ENCODE measurements around the gene SHROOM1. TPM values are rescaled to one million over a fixed set of nuclear protein-coding genes. Genes with fewer than 3 reads are reported as not detected.

Gene SHROOM1
- total RNA-seq, 1 experiment from 2014 or later, result 22.7 TPM

DNA sequence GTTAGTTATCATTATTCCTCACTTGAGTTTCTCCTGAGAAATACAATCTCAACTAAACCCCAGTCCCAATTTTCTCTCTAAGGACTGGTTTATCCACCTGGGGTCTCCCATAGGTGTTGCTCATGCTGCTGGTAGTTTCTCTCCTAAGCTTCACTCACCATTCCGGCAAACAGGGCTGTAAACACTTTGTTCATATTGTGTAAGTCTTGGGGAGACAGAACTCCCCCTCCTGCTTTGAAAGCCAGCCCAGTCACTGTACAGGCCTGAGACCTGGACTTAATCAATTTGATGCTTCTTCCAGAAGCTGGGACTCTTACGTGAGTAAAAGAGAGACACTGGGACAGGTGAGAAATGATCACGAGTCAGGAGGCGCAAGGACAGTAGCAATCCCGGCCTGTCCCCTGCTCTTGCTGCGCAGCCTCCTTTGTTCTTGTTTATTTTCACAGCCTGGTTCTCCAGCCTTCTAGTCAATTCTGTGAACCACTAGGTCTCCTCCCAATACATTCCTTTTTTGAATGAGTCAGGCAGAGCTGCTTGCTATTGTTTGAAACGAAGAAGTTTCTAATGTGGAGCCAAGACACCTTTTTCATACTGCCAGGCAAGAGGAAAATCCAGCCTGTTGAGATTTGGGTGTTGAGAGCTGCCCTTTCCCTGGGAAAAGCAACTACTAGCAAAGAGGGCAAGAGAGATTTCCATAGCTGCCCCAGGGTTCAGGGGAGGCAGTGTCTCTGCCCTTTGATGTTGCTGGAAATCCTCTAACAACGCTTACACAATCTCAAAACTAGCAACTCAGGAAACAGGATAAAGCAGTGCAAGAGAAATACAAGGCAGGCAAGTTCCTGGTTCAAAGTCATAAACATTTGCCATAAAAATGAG is 9.2 kb upstream of the SHROOM1 start:
- Mint-ChIP-seq H3K9me3 (ENCODE audit: unreplicated experiment) (no peaks in the 10 kb centered on the region), H3K4me3 (ENCODE audit: unreplicated experiment) (peak overlapping the region; percentile 19), H3K27ac (ENCODE audit: low read depth, unreplicated experiment) (peak overlapping the region; percentile 99), H3K4me1 (ENCODE audit: insufficient read depth, unreplicated experiment) (peaks cover 30% of the 10 kb centered on the region), H3K27me3 (ENCODE audit: insufficient read depth, unreplicated experiment) (no peaks in the 10 kb centered on the region), H3K36me3 (ENCODE audit: insufficient read depth, unreplicated experiment) (no peaks in the 10 kb centered on the region)
- peak; percentile 89 for DNase-seq (ENCODE audit: unreplicated experiment)
- intact Hi-C loops (cut with micrococcal nuclease), result no loop called here
- ChIA-PET CTCF (interaction anchor here (0.5 to 4.5 kb wide), 12 partner anchors 10 to 1582 kb away, joined by 3 to 29 read pairs (median 4); partner anchors contain the start of genes GDF9, SHROOM1 and UQCRQ), POLR2A (interaction anchor here (0.7 to 5.3 kb wide), 14 partner anchors 10 to 1336 kb away, joined by 3 to 63 read pairs (median 3); partner anchors contain the start of genes GDF9, IRF1, KIF3A and SHROOM1)
- no TSS peak for BruUV-seq (replicated peaks)
- TF ChIP-seq, protein P1, sequence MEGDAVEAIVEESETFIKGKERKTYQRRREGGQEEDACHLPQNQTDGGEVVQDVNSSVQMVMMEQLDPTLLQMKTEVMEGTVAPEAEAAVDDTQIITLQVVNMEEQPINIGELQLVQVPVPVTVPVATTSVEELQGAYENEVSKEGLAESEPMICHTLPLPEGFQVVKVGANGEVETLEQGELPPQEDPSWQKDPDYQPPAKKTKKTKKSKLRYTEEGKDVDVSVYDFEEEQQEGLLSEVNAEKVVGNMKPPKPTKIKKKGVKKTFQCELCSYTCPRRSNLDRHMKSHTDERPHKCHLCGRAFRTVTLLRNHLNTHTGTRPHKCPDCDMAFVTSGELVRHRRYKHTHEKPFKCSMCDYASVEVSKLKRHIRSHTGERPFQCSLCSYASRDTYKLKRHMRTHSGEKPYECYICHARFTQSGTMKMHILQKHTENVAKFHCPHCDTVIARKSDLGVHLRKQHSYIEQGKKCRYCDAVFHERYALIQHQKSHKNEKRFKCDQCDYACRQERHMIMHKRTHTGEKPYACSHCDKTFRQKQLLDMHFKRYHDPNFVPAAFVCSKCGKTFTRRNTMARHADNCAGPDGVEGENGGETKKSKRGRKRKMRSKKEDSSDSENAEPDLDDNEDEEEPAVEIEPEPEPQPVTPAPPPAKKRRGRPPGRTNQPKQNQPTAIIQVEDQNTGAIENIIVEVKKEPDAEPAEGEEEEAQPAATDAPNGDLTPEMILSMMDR (IDR thresholded peaks at IDR 0.05; ENCODE audit: unreplicated experiment), result no peak

GRCh38 chr5:132838516-132839282 is 8.3 kb upstream of the SHROOM1 start:
- no peaks in the 10 kb centered on the region for H3K9me3 Mint-ChIP-seq (ENCODE audit: unreplicated experiment)
- ChIA-PET CTCF (interaction anchor here (0.6 to 4.5 kb wide), 5 partner anchors 9 to 159 kb away, joined by 3 to 29 read pairs (median 10); partner anchors contain the start of genes GDF9, SHROOM1 and UQCRQ), POLR2A (interaction anchor here (1.0 to 5.3 kb wide), 9 partner anchors 9 to 348 kb away, joined by 3 to 63 read pairs (median 9); partner anchors contain the start of genes GDF9, IRF1, SHROOM1 and UQCRQ)
- no peak overlapping the region for H3K4me3 Mint-ChIP-seq (ENCODE audit: unreplicated experiment)
- H3K27me3 Mint-ChIP-seq (ENCODE audit: insufficient read depth, unreplicated experiment), result no peaks in the 10 kb centered on the region
- no peaks in the 10 kb centered on the region for H3K36me3 Mint-ChIP-seq (ENCODE audit: insufficient read depth, unreplicated experiment)
- DNase-seq (ENCODE audit: unreplicated experiment), result no peak
- TF ChIP-seq, protein P1 (IDR thresholded peaks at IDR 0.05; ENCODE audit: unreplicated experiment), result no peak
- intact Hi-C loops (cut with micrococcal nuclease), result no loop called here
- H3K4me1 Mint-ChIP-seq (ENCODE audit: insufficient read depth, unreplicated experiment), result peaks cover 30% of the 10 kb centered on the region
- no TSS peak for BruUV-seq (replicated peaks)
- H3K27ac Mint-ChIP-seq (ENCODE audit: low read depth, unreplicated experiment), result peak overlapping the region; percentile 99

DNA sequence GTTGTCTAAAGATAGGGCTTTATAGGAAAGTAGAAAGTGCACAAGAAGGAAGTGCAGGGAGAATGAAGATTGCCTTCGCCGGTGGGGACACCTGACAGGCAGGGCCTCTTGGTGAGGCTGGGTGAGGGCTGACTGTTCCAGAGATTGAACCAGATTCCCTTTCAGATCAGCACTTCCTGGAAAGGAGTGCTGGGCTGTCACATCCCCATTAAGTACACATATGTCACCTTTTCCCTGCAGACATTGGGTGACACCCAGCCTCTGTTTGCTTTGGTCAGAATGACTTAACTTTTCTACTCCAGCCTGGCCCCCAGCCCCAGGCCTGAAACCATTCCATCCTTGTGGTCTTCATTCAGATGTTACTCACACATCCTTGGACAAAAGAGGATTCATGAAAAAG is 7.4 kb upstream of the SHROOM1 start:
- H3K36me3 Mint-ChIP-seq (ENCODE audit: insufficient read depth, unreplicated experiment), result no peaks in the 10 kb centered on the region
- TF ChIP-seq, protein P1 (IDR thresholded peaks at IDR 0.05; ENCODE audit: unreplicated experiment), result no peak
- ChIA-PET CTCF (interaction anchor here (1.1 to 3.1 kb wide), 3 partner anchors 8 to 21 kb away, joined by 3 to 29 read pairs (median 10); partner anchors contain the start of gene SHROOM1), POLR2A (interaction anchor here (5.1 to 5.3 kb wide), 3 partner anchors 8 to 29 kb away, joined by 44 to 63 read pairs (median 59); partner anchors contain the start of genes GDF9, SHROOM1 and UQCRQ)
- intact Hi-C loops (cut with micrococcal nuclease), result no loop called here
- peaks cover 30% of the 10 kb centered on the region for H3K4me1 Mint-ChIP-seq (ENCODE audit: insufficient read depth, unreplicated experiment)
- no peaks in the 10 kb centered on the region for H3K9me3 Mint-ChIP-seq (ENCODE audit: unreplicated experiment)
- no peak for DNase-seq (ENCODE audit: unreplicated experiment)
- no peak overlapping the region for H3K27ac Mint-ChIP-seq (ENCODE audit: low read depth, unreplicated experiment)
- no peaks in the 10 kb centered on the region for H3K27me3 Mint-ChIP-seq (ENCODE audit: insufficient read depth, unreplicated experiment)
- H3K4me3 Mint-ChIP-seq (ENCODE audit: unreplicated experiment), result no peak overlapping the region
- BruUV-seq (replicated peaks), result no TSS peak
